ENCODE results near the gene GLB1L3. TPM values are rescaled to one million over a fixed set of nuclear protein-coding genes. Genes with fewer than 3 reads are reported as not detected.

The GLB1L3 gene
- total and polyA plus RNA-seq, 2 of the 4 experiments (the other 2 are of a cell fraction), result not detected

DNA sequence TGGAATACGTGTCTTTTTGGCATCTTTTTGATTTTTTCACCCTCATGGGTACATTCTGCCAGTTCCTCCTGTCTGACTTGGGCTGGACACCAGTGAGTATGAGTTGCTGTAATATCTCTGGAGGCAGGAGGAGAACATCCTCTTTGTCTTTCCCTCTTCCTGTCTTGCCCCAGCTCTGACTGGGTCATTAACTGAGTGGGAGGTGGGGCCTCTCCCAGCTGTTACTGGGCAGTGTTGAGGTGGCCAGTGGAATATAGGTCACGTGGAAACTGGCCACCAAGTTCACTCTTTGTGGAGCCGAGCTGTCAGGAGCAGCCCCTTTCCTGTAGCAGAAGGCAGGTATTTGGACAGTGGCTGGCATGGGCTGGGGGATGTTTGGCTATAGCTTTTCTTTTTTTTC is 57.8 kb downstream of the GLB1L3 start:
- Histone ChIP-seq H3K9me3 (ENCODE audit: control insufficient read depth, insufficient read depth, low read length) (no peaks in the 10 kb centered on the region; the same call in 1 of the 2 replicates), H2BK20ac (ENCODE audit: low read depth, low read length) (no peak overlapping the region), H2AK5ac (ENCODE audit: low read depth, low read length) (no peak overlapping the region), H4K20me1 (ENCODE audit: insufficient read depth, low read length) (no peaks in the 10 kb centered on the region), H2BK5ac (ENCODE audit: low read depth, low read length, poor library complexity, severe bottlenecking) (no peak overlapping the region), H3K4ac (ENCODE audit: low read depth, low read length) (no peak overlapping the region), H3K14ac (replicated peaks; ENCODE audit: low read depth, low read length) (no peak overlapping the region), H3K56ac (ENCODE audit: extremely low read depth, insufficient read depth, low read length) (no peak overlapping the region), H3K36me3 (ENCODE audit: control insufficient read depth, insufficient read depth, low read length) (no peaks in the 10 kb centered on the region), H3K27ac (ENCODE audit: insufficient read depth, low read length) (no peak overlapping the region), H2AFZ (replicated peaks; ENCODE audit: low read length, poor library complexity) (no peak overlapping the region), H3K18ac (ENCODE audit: low read depth, low read length) (no peak overlapping the region), H3K4me1 (ENCODE audit: control insufficient read depth, insufficient read depth, low read length) (no peaks in the 10 kb centered on the region), H3K27me3 (ENCODE audit: control insufficient read depth, insufficient read depth, low read length) (peaks cover 14% of the 10 kb centered on the region), H4K8ac (ENCODE audit: low read depth in 2 of 2, low read length in 2 of 2) (no peak overlapping the region), H3K9me1 (ENCODE audit: insufficient read depth, low read length) (no peaks in the 10 kb centered on the region), H4K91ac (ENCODE audit: insufficient read depth, low read depth, low read length) (no peak overlapping the region), H2BK15ac (ENCODE audit: low read depth, low read length) (no peak overlapping the region), H3K23ac (ENCODE audit: low read depth, low read length) (no peak overlapping the region), H3K4me2 (ENCODE audit: low read depth, low read length) (no peak overlapping the region), H3K4me3 (ENCODE audit: insufficient read depth, low read depth, low read length) (no peak overlapping the region), H3K9ac (ENCODE audit: low read depth, low read length) (no peak overlapping the region), H4K5ac (ENCODE audit: low read depth, low read length) (no peak overlapping the region), H3K79me1 (ENCODE audit: low read depth in 1 of 2, low read length in 2 of 2) (no peaks in the 10 kb centered on the region), H2BK120ac (ENCODE audit: low read depth, low read length) (no peak overlapping the region), H2AK9ac (replicated peaks; ENCODE audit: low read depth, low read length, poor library complexity) (no peak overlapping the region)
- no peak for ATAC-seq (ENCODE audit: low read depth)
- WGBS, 2 experiments (ENCODE audit: extremely low coverage in 2 of 2, insufficient read length in 1 of 2), result no CpG with 5 or more reads among the region's 3 CpGs
- BruUV-seq (replicated peaks), result no TSS peak
- ChIA-PET CTCF (interaction anchor here (0.7 kb wide), 1 partner anchor 627 kb away, joined by 3 read pairs; no protein-coding TSS in a partner anchor), POLR2A (ENCODE audit: unreplicated experiment) (no interaction called here)
- dilution Hi-C loops (cut with HindIII; ENCODE audit: low sequenced_read_pairs, unreplicated experiment), result no loop called here
- DNase-seq, result no peak
- intact Hi-C loops (cut with micrococcal nuclease), result no loop called here
- no peak for TF ChIP-seq NFE2L2 (IDR thresholded peaks at IDR 0.05; ENCODE audit: low read depth, low read length)
- in situ Hi-C loops (cut with MboI; ENCODE audit: low sequenced_read_pairs), result no loop called here

Data from IMR-90 (cell line).